ENCODE data around the gene RAB7A.
"Not testable (repeated sequence)": the region's sequence is repeated elsewhere in the genome, so short reads cannot be mapped to it uniquely, and the experiment has no call there.

Gene RAB7A

GRCh38 chr3:128824132-128824850 lies 98.3 kb downstream of the RAB7A start:
- DNase-seq, result no peak

GRCh38 chr3:128825117-128825725 lies 99.2 kb downstream of the RAB7A start:
- no peak for DNase-seq

- DNase-seq, result not testable (repeated sequence)
Observed at GRCh38 chr3:128829087-128829486, 103.1 kb downstream of the RAB7A start.

GRCh38 chr3:128829925-128830625 lies 104.1 kb downstream of the RAB7A start:
- DNase-seq, result not testable (repeated sequence)

GRCh38 chr3:128830762-128831161 lies 104.8 kb downstream of the RAB7A start:
- DNase-seq, result not testable (repeated sequence)

GRCh38 chr3:128832979-128833378 lies 107.0 kb downstream of the RAB7A start:
- DNase-seq, result not testable (repeated sequence)

GRCh38 chr3:128835096-128835495 lies 109.1 kb downstream of the RAB7A start:
- no peak for DNase-seq

GRCh38 chr3:128841926-128842920 lies 116.2 kb downstream of the RAB7A start:
- DNase-seq, result no peak

- no peak for DNase-seq
Observed at GRCh38 chr3:128844502-128844901, 118.5 kb downstream of the RAB7A start.

- DNase-seq, result no peak
Observed at GRCh38 chr3:128845119-128845777, 119.3 kb downstream of the RAB7A start.

- peak; percentile 84 for DNase-seq
Observed at GRCh38 chr3:128845778-128846485, 119.9 kb downstream of the RAB7A start.

GRCh38 chr3:128846486-128846891 lies 120.5 kb downstream of the RAB7A start:
- peak; percentile 37 for DNase-seq

- no peak for DNase-seq
Observed at GRCh38 chr3:128847666-128848370, 121.8 kb downstream of the RAB7A start.

GRCh38 chr3:128848936-128849335 lies 123.0 kb downstream of the RAB7A start:
- DNase-seq, result no peak

GRCh38 chr3:128849911-128850455 lies 124.0 kb downstream of the RAB7A start:
- DNase-seq, result no peak

GRCh38 chr3:128850544-128850943 lies 124.6 kb downstream of the RAB7A start:
- DNase-seq, result no peak

GRCh38 chr3:128851601-128852000 lies 125.6 kb downstream of the RAB7A start:
- no peak for DNase-seq

- DNase-seq, result no peak
Observed at GRCh38 chr3:128853826-128854225, 127.8 kb downstream of the RAB7A start.

GRCh38 chr3:128854475-128854874 lies 128.5 kb downstream of the RAB7A start:
- DNase-seq, result no peak

GRCh38 chr3:128855569-128855968 lies 129.6 kb downstream of the RAB7A start:
- no peak for DNase-seq

All from stimulated activated CD4-positive, alpha-beta T cell treated with anti-CD3 and anti-CD28 coated beads, Interleukin-1b, Interleukin-23, amount 100 ng/mL, for 48 hours (primary cell).